SK-N-MC (cell line): ENCODE data around the gene PCDHB7.
"Not testable (repeated sequence)": the region's sequence is repeated elsewhere in the genome, so short reads cannot be mapped to it uniquely, and the experiment has no call there.

ENCODE experiments used
- DNase-seq: peaks from one replicate; pipeline ENCODE4 v3.0.0-alpha.2; 2011; ENCODE audit warnings: low read depth, low spot score
- H3K27ac ChIP-seq: fragments of 200-600 bp; sonication (generic); 2 replicates; pipeline ENCODE4 v1.5.1; 2016; ENCODE audit warnings: mixed run types
- H3K36me3 ChIP-seq: fragments of 200-600 bp; sonication (generic); 2 replicates; pipeline ENCODE4 v1.6.1; 2017; ENCODE audit warnings: antibody characterized with exemption, low read length, mixed read lengths; ENCODE audit not compliant: insufficient read depth
- H3K4me3 ChIP-seq: fragments of 200-600 bp; sonication (generic); 2 replicates; pipeline ENCODE4 v1.5.1; 2016
- H3K9ac ChIP-seq: fragments of 200-600 bp; sonication (generic); 2 replicates; pipeline ENCODE4 v1.8.0; 2017; ENCODE audit warnings: mixed run types, mixed read lengths; ENCODE audit not compliant: insufficient read length
- H3K9me3 ChIP-seq: fragments of 200-600 bp; sonication (generic); 2 replicates; pipeline ENCODE4 v1.6.1; 2017; ENCODE audit warnings: low read depth, mild to moderate bottlenecking, antibody characterized with exemption, low read length, moderate library complexity, mixed read lengths
- EZH2 ChIP-seq: fragments of 200-600 bp; sonication (generic); IDR thresholded peaks from one replicate; pipeline ENCODE4 v1.6.1; 2017; ENCODE audit warnings: antibody characterized with exemption
- FOXP2 ChIP-seq: optimal IDR thresholded peaks from 2 replicates; pipeline ENCODE3; 2011; ENCODE audit warnings: mild to moderate bottlenecking, moderate library complexity; ENCODE audit not compliant: insufficient read depth; ENCODE audit errors: extremely low read length, control extremely low read depth
- POLR2AphosphoS5 ChIP-seq: IDR thresholded peaks from 2 replicates; pipeline ENCODE4 v1.6.1; 2012; ENCODE audit warnings: mild to moderate bottlenecking, low read depth, low read length, borderline replicate concordance

PCDHB7 gene

DNA sequence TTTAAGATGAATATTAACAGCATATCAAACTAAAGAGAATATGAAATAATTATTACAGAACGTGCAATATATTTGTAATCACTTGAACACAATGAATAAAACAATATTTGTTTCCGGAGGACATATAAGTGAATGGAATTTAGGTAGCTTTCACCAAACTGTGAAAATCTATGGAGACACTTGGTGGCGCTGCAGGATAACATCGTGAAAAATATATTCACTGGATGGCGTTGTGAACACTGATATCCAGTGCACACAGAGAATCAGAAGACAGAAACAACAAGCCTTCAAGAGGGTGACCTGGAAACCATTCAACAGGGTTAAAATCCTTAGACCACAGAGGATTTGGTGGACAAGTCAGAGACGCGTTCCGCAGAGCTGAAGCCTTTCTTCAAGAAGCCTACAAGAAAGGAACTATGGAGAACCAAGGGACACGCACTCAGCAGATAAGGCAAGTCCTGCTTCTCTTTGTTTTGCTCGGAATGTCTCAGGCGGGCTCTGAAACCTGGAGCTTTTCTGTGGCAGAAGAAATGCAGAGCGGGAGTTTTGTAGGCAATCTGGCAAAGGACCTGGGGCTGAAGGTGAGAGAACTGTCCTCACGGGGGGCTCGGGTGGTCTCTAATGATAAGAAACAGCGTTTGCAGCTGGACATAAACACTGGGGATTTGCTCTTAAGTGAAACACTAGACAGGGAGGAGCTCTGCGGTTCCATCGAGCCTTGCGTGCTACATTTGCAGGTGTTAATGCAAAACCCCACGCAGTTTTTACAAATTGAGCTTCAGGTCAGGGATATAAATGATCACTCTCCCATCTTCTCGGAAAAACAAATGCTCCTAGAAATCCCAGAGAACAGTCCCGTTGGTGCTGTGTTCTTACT is 27.2 kb downstream of the PCDHB7 start, which contains the start of gene PCDHB11:
Gene PCDHB11, plus strand, starts transcription at position 269 of the 877 bp plus-strand sequence. Its CDS starts 148 bp downstream, at position 417.
- Histone ChIP-seq H3K27ac (no peak within 1 kb of the TSS), H3K9me3 (no peaks in the 10 kb centered on the region; the same call in 1 of the 2 replicates), H3K36me3 (no peaks in the 10 kb centered on the region), H3K4me3 (peak within 1 kb of the TSS; percentile 88), H3K9ac (peak within 1 kb of the TSS; percentile 84)
- DNase-seq: peak; percentile 75
- no peak for TF ChIP-seq EZH2
- TF ChIP-seq POLR2AphosphoS5: peak; percentile 45; the same call in 1 of the 2 replicates

DNA sequence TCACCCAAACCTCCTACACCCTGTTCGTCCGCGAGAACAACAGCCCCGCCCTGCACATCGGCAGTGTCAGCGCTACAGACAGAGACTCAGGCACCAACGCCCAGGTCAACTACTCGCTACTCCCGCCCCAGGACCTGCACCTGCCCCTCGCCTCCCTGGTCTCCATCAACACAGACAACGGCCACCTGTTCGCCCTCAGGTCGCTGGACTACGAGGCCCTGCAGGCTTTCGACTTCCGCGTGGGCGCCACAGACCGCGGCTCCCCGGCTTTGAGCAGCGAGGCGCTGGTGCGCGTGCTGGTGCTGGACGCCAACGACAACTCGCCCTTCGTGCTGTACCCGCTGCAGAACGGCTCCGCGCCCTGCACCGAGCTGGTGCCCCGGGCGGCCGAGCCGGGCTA is 28.7 kb downstream of the PCDHB7 start:
- H3K36me3 ChIP-seq, DNase-seq, H3K27ac ChIP-seq, H3K9ac ChIP-seq, H3K9me3 ChIP-seq, H3K4me3 ChIP-seq: not testable (repeated sequence)

DNA sequence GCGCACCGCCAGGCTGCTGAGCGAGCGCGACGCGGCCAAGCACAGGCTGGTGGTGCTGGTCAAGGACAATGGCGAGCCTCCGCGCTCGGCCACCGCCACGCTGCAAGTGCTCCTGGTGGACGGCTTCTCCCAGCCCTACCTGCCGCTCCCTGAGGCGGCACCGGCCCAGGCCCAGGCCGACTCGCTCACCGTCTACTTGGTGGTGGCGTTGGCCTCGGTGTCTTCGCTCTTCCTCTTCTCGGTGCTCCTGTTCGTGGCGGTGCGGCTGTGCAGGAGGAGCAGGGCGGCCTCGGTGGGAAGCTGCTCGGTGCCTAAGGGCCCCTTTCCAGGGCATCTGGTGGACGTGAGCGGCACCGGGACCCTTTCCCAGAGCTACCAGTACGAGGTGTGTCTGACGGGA is 29.2 kb downstream of the PCDHB7 start:
- H3K27ac ChIP-seq, H3K9ac ChIP-seq, H3K36me3 ChIP-seq, DNase-seq, H3K4me3 ChIP-seq, H3K9me3 ChIP-seq: not testable (repeated sequence)

GRCh38 chr5:141208478-141208877 is 36.0 kb downstream of the PCDHB7 start, which contains the start of gene PCDHB12:
PCDHB12 (plus strand) TSS chr5:141208719; CDS start chr5:141208908, 189 bp downstream.
- no peak for DNase-seq
- TF ChIP-seq EZH2 (no peak), POLR2AphosphoS5 (no peak), FOXP2 (no peak)
- Histone ChIP-seq H3K27ac (no peak within 1 kb of the TSS), H3K9ac (no peak within 1 kb of the TSS), H3K9me3 (no peaks in the 10 kb centered on the region; the same call in 1 of the 2 replicates), H3K36me3 (no peaks in the 10 kb centered on the region), H3K4me3 (no peak within 1 kb of the TSS)

GRCh38 chr5:141210281-141210680 is 37.8 kb downstream of the PCDHB7 start:
- H3K36me3 ChIP-seq, DNase-seq, H3K27ac ChIP-seq, H3K4me3 ChIP-seq, H3K9me3 ChIP-seq, H3K9ac ChIP-seq: not testable (repeated sequence)

- H3K9me3 ChIP-seq, DNase-seq, H3K9ac ChIP-seq, H3K4me3 ChIP-seq, H3K27ac ChIP-seq, H3K36me3 ChIP-seq: not testable (repeated sequence)
Measured at GRCh38 chr5:141210849-141211248, 38.4 kb downstream of the PCDHB7 start.

DNA sequence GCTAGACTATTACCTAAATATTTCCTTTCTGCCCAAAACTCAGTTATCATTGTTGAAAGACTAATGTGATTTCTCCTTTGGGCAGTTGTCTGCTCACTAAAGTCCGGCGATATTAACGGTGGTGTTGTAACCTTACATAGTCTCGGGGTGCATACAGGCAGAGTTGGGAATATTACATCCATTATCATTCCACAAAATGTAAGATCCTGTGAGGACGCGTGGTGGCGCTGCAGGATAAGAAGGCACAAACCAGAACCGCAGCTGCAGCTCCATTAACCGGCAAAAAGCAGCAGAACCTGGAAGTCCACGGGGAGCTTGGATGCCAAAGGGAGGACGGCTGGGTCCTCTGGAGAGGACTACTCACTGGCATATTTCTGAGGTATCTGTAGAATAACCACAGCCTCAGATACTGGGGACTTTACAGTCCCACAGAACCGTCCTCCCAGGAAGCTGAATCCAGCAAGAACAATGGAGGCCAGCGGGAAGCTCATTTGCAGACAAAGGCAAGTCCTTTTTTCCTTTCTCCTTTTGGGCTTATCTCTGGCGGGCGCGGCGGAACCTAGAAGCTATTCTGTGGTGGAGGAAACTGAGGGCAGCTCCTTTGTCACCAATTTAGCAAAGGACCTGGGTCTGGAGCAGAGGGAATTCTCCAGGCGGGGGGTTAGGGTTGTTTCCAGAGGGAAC is 41.4 kb downstream of the PCDHB7 start, which contains the start of gene PCDHB13:
Gene PCDHB13, plus strand, starts transcription at position 264 of the 684 bp plus-strand sequence. Its CDS starts 205 bp downstream, at position 469.
- not testable (repeated sequence) for H3K27ac ChIP-seq, H3K4me3 ChIP-seq, H3K36me3 ChIP-seq, H3K9me3 ChIP-seq, H3K9ac ChIP-seq, DNase-seq

- DNase-seq, H3K9me3 ChIP-seq, H3K36me3 ChIP-seq, H3K27ac ChIP-seq, H3K4me3 ChIP-seq, H3K9ac ChIP-seq: not testable (repeated sequence)
Measured at GRCh38 chr5:141214583-141214982, 42.1 kb downstream of the PCDHB7 start.

DNA sequence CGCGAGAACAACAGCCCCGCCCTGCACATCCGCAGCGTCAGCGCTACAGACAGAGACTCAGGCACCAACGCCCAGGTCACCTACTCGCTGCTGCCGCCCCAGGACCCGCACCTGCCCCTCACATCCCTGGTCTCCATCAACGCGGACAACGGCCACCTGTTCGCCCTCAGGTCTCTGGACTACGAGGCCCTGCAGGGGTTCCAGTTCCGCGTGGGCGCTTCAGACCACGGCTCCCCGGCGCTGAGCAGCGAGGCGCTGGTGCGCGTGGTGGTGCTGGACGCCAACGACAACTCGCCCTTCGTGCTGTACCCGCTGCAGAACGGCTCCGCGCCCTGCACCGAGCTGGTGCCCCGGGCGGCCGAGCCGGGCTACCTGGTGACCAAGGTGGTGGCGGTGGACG is 43.1 kb downstream of the PCDHB7 start:
- H3K9me3 ChIP-seq: not testable (repeated sequence)

GRCh38 chr5:141216035-141216434 is 43.6 kb downstream of the PCDHB7 start:
- not testable (repeated sequence) for H3K9ac ChIP-seq, H3K36me3 ChIP-seq, H3K27ac ChIP-seq, DNase-seq, H3K9me3 ChIP-seq, H3K4me3 ChIP-seq

More for the DNA sequence above, 43.1 kb downstream of the PCDHB7 start:
- not testable (repeated sequence) for H3K9ac ChIP-seq, H3K36me3 ChIP-seq, DNase-seq, H3K4me3 ChIP-seq, H3K27ac ChIP-seq
